Smooth muscle cell (in vitro differentiated cells): ENCODE data around the gene YEATS2. TPM values are rescaled to one million over a fixed set of nuclear protein-coding genes. Genes with fewer than 3 reads are reported as not detected.

Experiments used
- DNase-seq: peaks from one replicate; lab custom pipeline; 2025; ENCODE audit not compliant: unreplicated experiment; lab: John Stamatoyannopoulos, UW
- H2AFZ ChIP-seq: fragments of 200-600 bp; sonication (generic); 2 replicates; pipeline ENCODE4 v1.6.0; 2016; ENCODE audit warnings: antibody characterized with exemption, low read depth, mild to moderate bottlenecking
- H3F3A ChIP-seq: fragments of 200-600 bp; sonication (generic); 2 replicates; pipeline ENCODE4 v1.6.0; 2017; ENCODE audit warnings: antibody characterized with exemption, low read depth
- H3K27ac ChIP-seq: fragments of 200-600 bp; sonication (generic); 2 replicates; pipeline ENCODE4 v1.5.1; 2016; ENCODE audit warnings: low read depth, mild to moderate bottlenecking
- H3K27me3 ChIP-seq: fragments of 200-600 bp; sonication (generic); 2 replicates; pipeline ENCODE4 v1.6.1; 2016; ENCODE audit warnings: low read depth, mild to moderate bottlenecking
- H3K36me3 ChIP-seq: fragments of 200-600 bp; sonication (generic); 2 replicates; pipeline ENCODE4 v1.5.1; 2016; ENCODE audit warnings: low read depth
- H3K4me1 ChIP-seq: fragments of 200-600 bp; sonication (generic); 2 replicates; pipeline ENCODE4 v1.5.1; 2016; ENCODE audit warnings: low read depth
- H3K4me2 ChIP-seq: fragments of 200-600 bp; sonication (generic); 2 replicates; pipeline ENCODE4 v1.6.0; 2016; ENCODE audit warnings: mild to moderate bottlenecking
- H3K4me3 ChIP-seq: fragments of 200-600 bp; sonication (generic); 2 replicates; pipeline ENCODE4 v1.5.1; 2016; ENCODE audit warnings: mild to moderate bottlenecking
- H3K79me2 ChIP-seq: fragments of 200-600 bp; sonication (generic); 2 replicates; pipeline ENCODE4 v1.6.0; 2016; ENCODE audit warnings: low read depth, mild to moderate bottlenecking
- H3K9ac ChIP-seq: fragments of 200-600 bp; sonication (generic); 2 replicates; pipeline ENCODE4 v1.6.0; 2016; ENCODE audit warnings: low read depth
- H3K9me3 ChIP-seq: fragments of 200-600 bp; sonication (generic); replicated peaks from 2 replicates; pipeline ENCODE4 v1.5.1; 2016; ENCODE audit warnings: low read depth
- H4K20me1 ChIP-seq: fragments of 200-600 bp; sonication (generic); 2 replicates; pipeline ENCODE4 v1.6.0; 2016; ENCODE audit warnings: low read depth
- WGBS: methylation state at CpG from one replicate; pipeline ENCODE4 v1.1.7; 2016; ENCODE audit warnings: low lambda C conversion rate; 5-methylcytosine and 5-hydroxymethylcytosine counted together
- polyA plus RNA-seq: library from polyadenylated mRNA; unstranded; fragments of >200 nt; fragmentation: Nextera tagmentation; extraction: Ambion mirVana; gene quantifications from 2 replicates; pipeline ENCODE4 v1.2.1, GENCODE V29; 2016
- total RNA-seq: library from RNA; depleted of rRNA; stranded (reverse); fragments of >200 nt; gene quantifications from 2 replicates; pipeline ENCODE4 v1.2.3, GENCODE V29; 2014
- TF ChIP-seq, protein P1 (sequence below): fragments of 200-600 bp; sonication (generic); IDR thresholded peaks from 2 replicates; pipeline ENCODE4 v1.5.1; 2017; ENCODE audit warnings: borderline replicate concordance, mild to moderate bottlenecking, antibody characterized with exemption; ENCODE audit not compliant: insufficient read depth, poor library complexity, severe bottlenecking

The YEATS2 gene
- total and polyA plus RNA-seq, 2 experiments from 2014 or later, result 19.9 to 30.4 TPM

GRCh38 chr3:183833516-183833915 lies 135.9 kb downstream of the YEATS2 start:
- Histone ChIP-seq H3K36me3 (peaks cover 4% of the 10 kb centered on the region), H3K4me2 (no peak overlapping the region), H3K27me3 (no peaks in the 10 kb centered on the region), H3K4me3 (no peak overlapping the region), H3K4me1 (no peaks in the 10 kb centered on the region), H3K9me3 (no peaks in the 10 kb centered on the region), H4K20me1 (peaks cover 13% of the 10 kb centered on the region), H3K9ac (no peak overlapping the region), H3K27ac (no peak overlapping the region), H3K79me2 (no peaks in the 10 kb centered on the region), H2AFZ (no peak overlapping the region), H3F3A (no peaks in the 10 kb centered on the region)
- WGBS, result 98% methylated on average over 6 of the region's 6 CpGs
- no peak for DNase-seq
- TF ChIP-seq, protein P1, sequence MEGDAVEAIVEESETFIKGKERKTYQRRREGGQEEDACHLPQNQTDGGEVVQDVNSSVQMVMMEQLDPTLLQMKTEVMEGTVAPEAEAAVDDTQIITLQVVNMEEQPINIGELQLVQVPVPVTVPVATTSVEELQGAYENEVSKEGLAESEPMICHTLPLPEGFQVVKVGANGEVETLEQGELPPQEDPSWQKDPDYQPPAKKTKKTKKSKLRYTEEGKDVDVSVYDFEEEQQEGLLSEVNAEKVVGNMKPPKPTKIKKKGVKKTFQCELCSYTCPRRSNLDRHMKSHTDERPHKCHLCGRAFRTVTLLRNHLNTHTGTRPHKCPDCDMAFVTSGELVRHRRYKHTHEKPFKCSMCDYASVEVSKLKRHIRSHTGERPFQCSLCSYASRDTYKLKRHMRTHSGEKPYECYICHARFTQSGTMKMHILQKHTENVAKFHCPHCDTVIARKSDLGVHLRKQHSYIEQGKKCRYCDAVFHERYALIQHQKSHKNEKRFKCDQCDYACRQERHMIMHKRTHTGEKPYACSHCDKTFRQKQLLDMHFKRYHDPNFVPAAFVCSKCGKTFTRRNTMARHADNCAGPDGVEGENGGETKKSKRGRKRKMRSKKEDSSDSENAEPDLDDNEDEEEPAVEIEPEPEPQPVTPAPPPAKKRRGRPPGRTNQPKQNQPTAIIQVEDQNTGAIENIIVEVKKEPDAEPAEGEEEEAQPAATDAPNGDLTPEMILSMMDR, result no peak

DNA sequence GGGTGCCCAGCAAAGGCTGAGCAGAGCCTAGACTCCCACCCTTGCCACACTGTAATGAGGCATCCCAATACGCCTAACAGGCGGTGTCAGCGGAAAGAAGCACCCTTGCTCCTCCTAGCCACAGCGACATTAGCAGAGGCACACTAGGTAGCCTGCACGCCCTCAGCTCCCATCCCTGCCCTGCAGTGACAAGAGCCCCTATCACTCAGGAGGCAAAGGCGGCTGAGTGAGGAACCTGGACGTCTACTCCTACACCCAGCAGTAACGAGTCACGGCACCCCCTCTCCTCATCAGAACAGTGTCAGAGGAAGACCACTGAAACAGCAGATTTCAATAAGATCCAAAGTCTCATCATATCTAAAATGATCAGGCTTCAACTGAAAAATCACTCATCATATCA lies 139.8 kb downstream of the YEATS2 start:
- Histone ChIP-seq H2AFZ (no peak overlapping the region), H3K79me2 (no peaks in the 10 kb centered on the region), H3F3A (no peaks in the 10 kb centered on the region), H3K9me3 (no peaks in the 10 kb centered on the region), H3K27me3 (no peaks in the 10 kb centered on the region), H3K9ac (no peak overlapping the region), H4K20me1 (peaks cover 17% of the 10 kb centered on the region), H3K4me3 (no peak overlapping the region), H3K4me1 (no peaks in the 10 kb centered on the region), H3K4me2 (no peak overlapping the region), H3K36me3 (peaks cover 19% of the 10 kb centered on the region), H3K27ac (no peak overlapping the region)
- 94% methylated on average over 9 of the region's 9 CpGs for WGBS
- TF ChIP-seq, protein P1, result no peak
- DNase-seq, result no peak

DNA sequence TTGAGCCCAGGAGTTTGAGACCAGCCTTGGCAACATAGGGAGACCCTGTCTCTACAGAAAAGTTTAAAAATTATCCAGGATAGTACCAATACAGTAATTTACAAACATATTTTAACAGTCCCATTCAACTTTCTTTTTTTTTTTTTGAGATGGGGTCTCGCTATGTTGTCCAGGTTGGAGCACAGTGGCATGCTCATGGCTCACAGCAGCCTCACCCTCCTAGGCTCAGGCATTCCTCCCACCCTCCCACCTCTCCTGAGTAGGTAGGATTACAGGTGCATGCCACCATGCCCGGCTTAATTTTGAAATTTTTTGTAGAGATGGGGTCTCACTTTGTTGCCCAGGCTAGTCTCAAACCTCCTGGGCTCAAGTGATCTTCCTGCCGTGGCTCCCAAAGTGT lies 140.3 kb downstream of the YEATS2 start:
- peaks cover 17% of the 10 kb centered on the region for H4K20me1 ChIP-seq
- 99% methylated on average over 3 of the region's 3 CpGs for WGBS

DNA sequence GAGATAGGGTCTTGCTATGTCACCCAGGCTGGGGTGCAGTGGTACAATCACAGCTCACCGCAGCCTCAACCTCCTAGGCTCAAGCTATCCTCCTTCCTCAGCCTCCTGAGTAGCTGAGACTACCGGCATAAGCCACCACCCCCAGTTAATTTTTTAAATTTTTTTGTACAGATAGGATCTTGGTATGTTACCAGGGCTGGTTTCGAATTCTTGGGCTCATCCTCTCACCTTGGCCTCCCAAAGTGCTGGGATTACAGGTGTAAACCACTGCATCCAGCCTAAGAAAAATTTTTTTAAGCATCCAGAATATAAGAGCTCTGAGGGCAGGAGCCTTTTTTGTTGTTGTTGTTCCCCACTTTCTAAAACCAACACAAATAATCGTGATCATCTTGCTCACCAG lies 142.2 kb downstream of the YEATS2 start:
- Histone ChIP-seq H3K27me3 (no peaks in the 10 kb centered on the region), H3K27ac (no peak overlapping the region), H3K4me2 (no peak overlapping the region), H3K9ac (no peak overlapping the region), H2AFZ (no peak overlapping the region), H3K36me3 (peaks cover 19% of the 10 kb centered on the region), H3K9me3 (no peaks in the 10 kb centered on the region), H3K4me3 (no peak overlapping the region), H4K20me1 (peaks cover 23% of the 10 kb centered on the region), H3K4me1 (peaks cover 8% of the 10 kb centered on the region), H3K79me2 (no peaks in the 10 kb centered on the region), H3F3A (peaks cover 6% of the 10 kb centered on the region)
- TF ChIP-seq, protein P1, result no peak
- DNase-seq, result no peak
- WGBS, result 93% methylated on average over 4 of the region's 4 CpGs

More for the DNA sequence above, 140.3 kb downstream of the YEATS2 start:
- H3K9me3 ChIP-seq, result no peaks in the 10 kb centered on the region
- H3K79me2 ChIP-seq, result no peaks in the 10 kb centered on the region
- TF ChIP-seq, protein P1, result no peak
- H3K27ac ChIP-seq, result no peak overlapping the region
- H2AFZ ChIP-seq, result no peak overlapping the region
- H3K9ac ChIP-seq, result no peak overlapping the region
- DNase-seq, result no peak
- no peaks in the 10 kb centered on the region for H3K4me1 ChIP-seq
- no peak overlapping the region for H3K4me3 ChIP-seq
- no peaks in the 10 kb centered on the region for H3F3A ChIP-seq
- peaks cover 19% of the 10 kb centered on the region for H3K36me3 ChIP-seq
- no peaks in the 10 kb centered on the region for H3K27me3 ChIP-seq
- no peak overlapping the region for H3K4me2 ChIP-seq
